ENCODE results near the gene STEAP2.

Gene STEAP2

GRCh38 chr7:90256778-90257177, 45.2 kb downstream of the STEAP2 start:
- no peak for TF ChIP-seq ZNF274 (IDR thresholded peaks at IDR 0.05; ENCODE audit: low read depth, low read length)
- no peak overlapping the region for H3K4me3 ChIP-seq (ENCODE audit: low read length)

- no peak for TF ChIP-seq ZNF274 (IDR thresholded peaks at IDR 0.05; ENCODE audit: low read depth, low read length)
- H3K4me3 ChIP-seq (ENCODE audit: low read length): no peak overlapping the region
These were observed 49.9 kb downstream of the STEAP2 start for GRCh38 chr7:90261441-90261840.

GRCh38 chr7:90262438-90262837, 50.9 kb downstream of the STEAP2 start:
- no peak overlapping the region for H3K4me3 ChIP-seq (ENCODE audit: low read length)
- no peak for TF ChIP-seq ZNF274 (IDR thresholded peaks at IDR 0.05; ENCODE audit: low read depth, low read length)

GRCh38 chr7:90266808-90267207, 55.3 kb downstream of the STEAP2 start:
- no peak for TF ChIP-seq ZNF274 (IDR thresholded peaks at IDR 0.05; ENCODE audit: low read depth, low read length)
- no peak overlapping the region for H3K4me3 ChIP-seq (ENCODE audit: low read length)

- no peak for TF ChIP-seq ZNF274 (IDR thresholded peaks at IDR 0.05; ENCODE audit: low read depth, low read length)
- no peak overlapping the region for H3K4me3 ChIP-seq (ENCODE audit: low read length)
These were observed 55.8 kb downstream of the STEAP2 start for GRCh38 chr7:90267263-90267858.

- no peak overlapping the region for H3K4me3 ChIP-seq (ENCODE audit: low read length)
- no peak for TF ChIP-seq ZNF274 (IDR thresholded peaks at IDR 0.05; ENCODE audit: low read depth, low read length)
These were observed 57.6 kb downstream of the STEAP2 start for GRCh38 chr7:90269163-90269562.

GRCh38 chr7:90270431-90271178, 59.1 kb downstream of the STEAP2 start:
- H3K4me3 ChIP-seq (ENCODE audit: low read length): no peak overlapping the region
- TF ChIP-seq ZNF274 (IDR thresholded peaks at IDR 0.05; ENCODE audit: low read depth, low read length): no peak

- TF ChIP-seq ZNF274 (IDR thresholded peaks at IDR 0.05; ENCODE audit: low read depth, low read length): no peak
- H3K4me3 ChIP-seq (ENCODE audit: low read length): no peak overlapping the region
These were observed 60.2 kb downstream of the STEAP2 start for GRCh38 chr7:90271753-90272152.

- TF ChIP-seq ZNF274 (IDR thresholded peaks at IDR 0.05; ENCODE audit: low read depth, low read length): no peak
- H3K4me3 ChIP-seq (ENCODE audit: low read length): no peak overlapping the region
These were observed 60.7 kb downstream of the STEAP2 start for GRCh38 chr7:90272242-90272641.

- no peak for TF ChIP-seq ZNF274 (IDR thresholded peaks at IDR 0.05; ENCODE audit: low read depth, low read length)
- no peak overlapping the region for H3K4me3 ChIP-seq (ENCODE audit: low read length)
These were observed 62.6 kb downstream of the STEAP2 start for GRCh38 chr7:90274161-90274560.

GRCh38 chr7:90276033-90276728, 64.6 kb downstream of the STEAP2 start:
- no peak overlapping the region for H3K4me3 ChIP-seq (ENCODE audit: low read length)
- no peak for TF ChIP-seq ZNF274 (IDR thresholded peaks at IDR 0.05; ENCODE audit: low read depth, low read length)
